ENCODE results near the gene RACK1.
"Not testable (repeated sequence)": the region's sequence is repeated elsewhere in the genome, so short reads cannot be mapped to it uniquely, and the experiment has no call there.

RACK1 gene

DNA sequence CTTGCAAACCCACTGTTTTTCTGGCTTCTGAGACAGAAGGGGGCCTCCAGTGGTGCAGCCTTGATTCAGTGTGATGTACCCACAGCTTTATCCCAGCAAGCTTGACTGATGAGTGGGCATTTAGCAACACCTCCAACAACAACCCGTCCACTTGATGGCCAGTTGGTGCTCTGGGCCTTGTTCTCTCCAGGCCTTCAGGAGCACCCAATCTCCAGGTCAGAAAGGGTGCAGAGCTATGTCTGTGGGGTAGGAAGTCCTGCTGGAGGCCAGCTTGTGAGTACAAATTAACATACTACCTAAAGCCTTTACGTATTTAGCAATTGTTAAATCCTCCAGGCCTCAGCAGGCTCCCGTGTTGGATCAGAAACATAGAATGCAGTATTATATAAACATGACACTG is 27.4 kb upstream of the RACK1 start:
- H3K4me1 ChIP-seq (ENCODE audit: insufficient read depth, low read length): no peaks in the 10 kb centered on the region
- no peak overlapping the region for H3K27ac ChIP-seq (ENCODE audit: low read depth, low read length)
- no peaks in the 10 kb centered on the region for H3K9me3 ChIP-seq (ENCODE audit: low read length)
- H3K27me3 ChIP-seq (ENCODE audit: control insufficient read depth in 1 of 2, insufficient read depth in 2 of 2, low read length in 2 of 2): no peaks in the 10 kb centered on the region
- H3K9ac ChIP-seq (ENCODE audit: low read length): no peak overlapping the region
- H3K36me3 ChIP-seq (ENCODE audit: insufficient read depth, low read length): no peaks in the 10 kb centered on the region
- no peak overlapping the region for H3K4me3 ChIP-seq (ENCODE audit: low read depth in 1 of 2, low read length in 2 of 2)

DNA sequence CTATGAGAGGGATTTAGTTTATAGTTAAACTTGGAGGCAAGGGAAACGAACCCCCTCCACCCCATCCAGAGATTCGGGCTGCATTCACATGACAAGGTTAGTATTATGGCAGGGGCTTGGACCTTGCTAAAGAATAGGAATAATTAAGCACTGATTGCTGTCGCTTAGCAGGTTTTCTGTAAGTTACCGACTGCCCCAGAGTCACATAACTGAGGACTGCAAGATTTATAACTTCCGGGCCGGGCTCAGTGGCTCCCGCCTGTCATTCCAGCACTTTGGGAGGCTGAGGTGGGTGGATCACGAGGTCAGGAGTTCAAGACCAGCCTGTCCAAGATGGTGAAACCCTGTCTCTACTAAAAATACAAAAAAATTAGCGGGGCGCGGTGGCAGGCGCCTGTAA is 24.2 kb upstream of the RACK1 start:
- not testable (repeated sequence) for H3K4me1 ChIP-seq (ENCODE audit: insufficient read depth, low read length); H3K36me3 ChIP-seq (ENCODE audit: insufficient read depth, low read length); H3K27ac ChIP-seq (ENCODE audit: low read depth, low read length); H3K27me3 ChIP-seq (ENCODE audit: control insufficient read depth in 1 of 2, insufficient read depth in 2 of 2, low read length in 2 of 2); H3K9me3 ChIP-seq (ENCODE audit: low read length); H3K4me3 ChIP-seq (ENCODE audit: low read depth in 1 of 2, low read length in 2 of 2); H3K9ac ChIP-seq (ENCODE audit: low read length)

DNA sequence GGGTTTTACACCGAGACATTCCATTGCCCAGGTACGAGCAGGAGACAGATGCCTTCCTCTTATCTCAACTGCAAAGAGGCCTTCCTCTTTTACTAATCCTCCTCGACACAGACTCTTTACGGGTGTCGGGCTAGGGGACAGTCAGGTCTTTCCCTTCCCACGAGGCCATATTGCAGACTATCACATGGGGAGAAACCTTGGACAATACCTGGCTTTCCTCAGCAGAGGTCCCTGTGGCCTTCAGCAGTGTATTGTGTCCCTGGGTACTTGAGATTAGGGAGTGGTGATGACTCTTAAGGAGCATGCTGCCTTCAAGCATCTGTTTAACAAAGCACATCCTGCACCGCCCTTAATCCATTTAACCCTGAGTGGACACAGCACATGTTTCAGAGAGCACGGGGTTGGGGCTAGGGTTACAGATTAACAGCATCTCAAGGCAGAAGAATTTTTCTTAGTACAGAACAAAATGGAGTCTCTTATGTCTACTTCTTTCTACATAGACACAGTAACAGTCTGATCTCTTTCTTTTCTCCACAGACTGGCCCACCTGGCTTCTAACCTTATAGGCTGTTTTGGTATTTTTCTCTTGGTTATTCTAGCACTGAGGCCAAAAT is 23.7 kb upstream of the RACK1 start:
- not testable (repeated sequence) for H3K4me3 ChIP-seq (ENCODE audit: low read depth in 1 of 2, low read length in 2 of 2); H3K4me1 ChIP-seq (ENCODE audit: insufficient read depth, low read length); H3K9me3 ChIP-seq (ENCODE audit: low read length); H3K27me3 ChIP-seq (ENCODE audit: control insufficient read depth in 1 of 2, insufficient read depth in 2 of 2, low read length in 2 of 2); H3K9ac ChIP-seq (ENCODE audit: low read length); H3K36me3 ChIP-seq (ENCODE audit: insufficient read depth, low read length); H3K27ac ChIP-seq (ENCODE audit: low read depth, low read length)

DNA sequence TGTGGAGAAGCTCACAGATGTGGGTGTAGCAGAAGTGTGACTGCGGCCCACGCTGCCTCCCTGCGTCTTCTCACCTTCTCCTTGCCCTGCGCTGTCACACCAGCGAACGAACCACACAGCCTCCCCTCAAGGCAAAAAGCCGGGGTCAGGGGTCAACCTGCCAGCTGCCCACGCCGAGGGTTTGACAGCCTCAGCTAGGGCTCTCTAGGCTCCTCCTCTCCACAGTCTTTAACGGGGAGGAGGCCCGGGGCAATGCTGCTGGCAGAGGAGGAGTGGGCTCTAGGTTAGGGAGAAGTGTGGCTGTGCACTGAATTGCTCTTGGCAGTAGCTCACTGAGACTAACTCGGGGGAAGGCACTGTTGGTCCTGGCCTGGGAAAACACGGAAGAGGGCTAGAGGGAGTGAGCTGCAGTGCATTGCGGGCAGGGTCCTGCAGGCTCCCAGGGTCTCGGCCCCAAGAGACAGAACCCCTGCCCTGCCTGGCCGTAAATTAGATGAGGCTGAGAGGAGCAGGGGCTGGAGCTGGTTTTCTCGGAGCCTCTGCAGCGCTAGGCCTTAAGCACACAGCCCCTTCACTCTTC is 21.5 kb upstream of the RACK1 start:
- Histone ChIP-seq H3K4me3 (ENCODE audit: low read depth in 1 of 2, low read length in 2 of 2) (no peak overlapping the region), H3K27ac (ENCODE audit: low read depth, low read length) (no peak overlapping the region), H3K36me3 (ENCODE audit: insufficient read depth, low read length) (peaks cover 7% of the 10 kb centered on the region), H3K27me3 (ENCODE audit: control insufficient read depth in 1 of 2, insufficient read depth in 2 of 2, low read length in 2 of 2) (no peaks in the 10 kb centered on the region), H3K4me1 (ENCODE audit: insufficient read depth, low read length) (peaks cover 7% of the 10 kb centered on the region), H3K9ac (ENCODE audit: low read length) (no peak overlapping the region), H3K9me3 (ENCODE audit: low read length) (no peaks in the 10 kb centered on the region)

DNA sequence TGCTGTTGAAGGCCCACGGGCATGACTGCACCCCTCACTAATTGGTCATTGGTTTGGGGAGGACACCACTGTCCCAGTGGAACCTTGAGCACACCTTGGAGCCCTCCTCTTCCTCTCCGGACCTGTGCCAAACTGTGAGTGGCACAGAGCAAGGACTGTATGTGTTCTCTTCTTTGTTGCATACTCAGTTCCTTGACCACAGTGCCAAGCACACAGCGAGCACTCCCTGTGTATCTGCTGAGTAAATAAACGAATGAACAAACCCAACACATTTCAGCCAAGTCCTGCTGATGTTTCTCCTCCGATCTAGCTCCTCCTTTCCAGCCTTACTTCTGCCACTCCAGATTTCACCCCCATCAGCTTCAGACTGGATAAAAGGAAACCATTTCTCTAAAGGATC is 19.9 kb upstream of the RACK1 start:
- Histone ChIP-seq H3K4me1 (ENCODE audit: insufficient read depth, low read length) (peaks cover 22% of the 10 kb centered on the region), H3K9ac (ENCODE audit: low read length) (no peak overlapping the region), H3K9me3 (ENCODE audit: low read length) (no peaks in the 10 kb centered on the region), H3K27me3 (ENCODE audit: control insufficient read depth in 1 of 2, insufficient read depth in 2 of 2, low read length in 2 of 2) (no peaks in the 10 kb centered on the region), H3K36me3 (ENCODE audit: insufficient read depth, low read length) (peaks cover 7% of the 10 kb centered on the region), H3K27ac (ENCODE audit: low read depth, low read length) (no peak overlapping the region), H3K4me3 (ENCODE audit: low read depth in 1 of 2, low read length in 2 of 2) (no peak overlapping the region)

DNA sequence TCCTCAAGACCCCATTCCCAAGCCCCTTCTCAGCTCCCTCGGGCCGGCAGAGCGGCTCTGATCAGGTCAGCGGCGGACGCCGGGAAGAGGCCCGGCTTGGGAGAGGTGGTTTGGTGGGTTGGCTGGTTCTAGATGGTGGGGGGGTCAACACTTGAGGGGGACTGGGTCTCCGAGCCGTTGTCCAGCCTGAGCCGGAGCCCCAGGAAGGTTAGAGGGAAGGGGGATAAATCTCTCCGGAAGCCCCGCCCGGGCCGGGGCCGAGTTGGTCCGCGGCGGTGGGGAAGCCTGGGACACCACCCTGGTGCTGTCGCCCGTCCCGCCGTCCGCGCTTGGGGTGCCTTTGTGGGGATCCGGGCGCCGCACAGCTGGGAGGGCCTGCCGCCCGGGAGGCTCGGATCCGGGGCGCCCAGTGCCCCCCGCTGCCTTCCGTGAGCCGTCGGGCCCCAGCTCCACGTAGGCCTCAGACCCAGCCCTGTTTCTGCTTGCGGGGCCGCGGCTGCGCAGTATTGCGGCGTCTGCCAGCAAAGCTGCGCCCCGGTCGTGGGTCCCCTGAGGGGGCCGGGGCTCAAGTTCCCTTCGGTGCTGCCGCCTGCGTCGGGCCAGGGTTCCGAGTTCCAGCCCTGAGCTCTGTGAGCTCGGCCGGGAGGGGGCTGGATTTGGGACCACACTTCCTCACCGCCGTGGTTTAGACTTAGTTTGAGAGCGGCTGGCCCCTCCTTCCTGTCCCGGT is 17.8 kb upstream of the RACK1 start:
- H3K27ac ChIP-seq (ENCODE audit: low read depth, low read length): peak overlapping the region; percentile 99
- H3K36me3 ChIP-seq (ENCODE audit: insufficient read depth, low read length): peaks cover 7% of the 10 kb centered on the region
- H3K4me1 ChIP-seq (ENCODE audit: insufficient read depth, low read length): peaks cover 31% of the 10 kb centered on the region
- no peaks in the 10 kb centered on the region for H3K27me3 ChIP-seq (ENCODE audit: control insufficient read depth in 1 of 2, insufficient read depth in 2 of 2, low read length in 2 of 2)
- H3K4me3 ChIP-seq (ENCODE audit: low read depth in 1 of 2, low read length in 2 of 2): peak overlapping the region; percentile 98 to 99
- H3K9me3 ChIP-seq (ENCODE audit: low read length): no peaks in the 10 kb centered on the region
- peak overlapping the region; percentile 96 for H3K9ac ChIP-seq (ENCODE audit: low read length)

DNA sequence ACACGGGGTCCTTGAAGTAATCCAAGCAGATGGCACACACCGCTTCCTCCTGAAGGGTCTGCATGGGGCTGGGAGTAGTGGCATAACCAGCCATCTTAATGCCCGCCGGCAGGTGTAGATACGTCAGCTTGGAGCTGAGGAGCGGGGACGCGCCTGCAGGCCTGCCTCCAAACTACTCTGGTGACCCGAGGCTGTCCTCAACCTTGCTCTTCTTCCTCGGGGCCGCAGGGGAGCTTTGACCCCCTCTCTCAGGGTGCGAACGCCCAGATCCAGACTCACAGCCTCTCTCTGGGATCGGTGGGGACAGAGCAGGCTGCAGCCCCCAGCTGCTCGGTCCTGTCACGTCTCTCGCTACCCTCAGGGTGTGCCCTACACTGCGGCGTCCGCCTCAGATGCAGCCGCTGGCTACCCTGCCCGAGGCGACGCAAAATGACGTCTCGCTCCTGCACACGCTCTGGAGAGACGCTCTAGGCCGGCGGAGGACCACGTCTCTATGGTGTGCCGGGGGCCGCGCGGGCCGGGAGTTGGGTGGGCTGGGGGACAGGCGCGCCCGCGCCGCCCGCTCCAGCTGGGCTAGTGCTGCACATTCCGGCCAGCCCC is 17.1 kb upstream of the RACK1 start, which contains the start of gene TRIM52:
TSS of gene TRIM52 (minus strand) at position 424 of the 600 bp plus-strand sequence. CDS start at position 94, 330 bp downstream.
- Histone ChIP-seq H3K4me1 (ENCODE audit: insufficient read depth, low read length) (peaks cover 32% of the 10 kb centered on the region), H3K36me3 (ENCODE audit: insufficient read depth, low read length) (peaks cover 10% of the 10 kb centered on the region), H3K9ac (ENCODE audit: low read length) (peak within 1 kb of the TSS; percentile 96), H3K27ac (ENCODE audit: low read depth, low read length) (peak within 1 kb of the TSS; percentile 99), H3K27me3 (ENCODE audit: control insufficient read depth in 1 of 2, insufficient read depth in 2 of 2, low read length in 2 of 2) (no peaks in the 10 kb centered on the region), H3K9me3 (ENCODE audit: low read length) (no peaks in the 10 kb centered on the region), H3K4me3 (ENCODE audit: low read depth in 1 of 2, low read length in 2 of 2) (peak within 1 kb of the TSS; percentile 98 to 99)

DNA sequence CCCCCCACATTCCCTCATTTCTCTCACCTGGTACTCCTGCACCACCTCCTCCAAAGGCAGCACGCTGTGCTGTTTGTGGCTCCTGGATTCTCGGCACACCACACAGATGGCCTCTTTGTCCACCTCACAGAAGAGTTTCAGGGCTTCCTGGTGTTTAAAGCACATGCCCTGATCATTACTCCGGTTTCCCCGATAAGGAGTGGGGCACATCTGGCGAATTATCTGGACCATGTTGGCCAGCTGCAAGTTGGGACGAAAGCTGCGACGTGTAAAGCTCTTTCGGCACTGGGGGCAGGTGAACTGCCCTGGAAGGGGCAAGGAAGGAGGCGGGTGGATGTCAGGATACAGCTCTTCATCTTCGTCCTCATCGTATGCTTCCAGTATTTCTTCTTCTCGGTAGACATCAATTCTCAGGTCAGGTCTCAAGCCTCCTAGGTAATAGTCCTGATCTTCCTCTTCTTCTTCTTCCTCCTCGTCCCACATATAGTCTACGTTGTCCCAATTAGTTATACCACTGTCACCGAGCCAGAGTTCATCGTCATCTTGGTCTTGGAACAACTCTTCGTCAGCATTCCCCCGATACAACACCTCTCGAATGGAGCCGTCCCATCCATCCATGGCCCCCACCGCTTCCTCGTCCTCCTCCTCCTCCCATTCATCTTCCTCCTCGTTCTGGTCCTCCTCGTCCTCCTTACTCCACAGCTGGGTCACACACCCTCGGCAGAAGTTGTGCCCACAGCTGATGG is 16.4 kb upstream of the RACK1 start:
- Histone ChIP-seq H3K9me3 (ENCODE audit: low read length) (no peaks in the 10 kb centered on the region), H3K4me3 (ENCODE audit: low read depth in 1 of 2, low read length in 2 of 2) (peak overlapping the region; percentile 98 to 99), H3K4me1 (ENCODE audit: insufficient read depth, low read length) (peaks cover 32% of the 10 kb centered on the region), H3K27ac (ENCODE audit: low read depth, low read length) (peak overlapping the region; percentile 99), H3K9ac (ENCODE audit: low read length) (peak overlapping the region; percentile 96), H3K27me3 (ENCODE audit: control insufficient read depth in 1 of 2, insufficient read depth in 2 of 2, low read length in 2 of 2) (no peaks in the 10 kb centered on the region), H3K36me3 (ENCODE audit: insufficient read depth, low read length) (peaks cover 11% of the 10 kb centered on the region)

DNA sequence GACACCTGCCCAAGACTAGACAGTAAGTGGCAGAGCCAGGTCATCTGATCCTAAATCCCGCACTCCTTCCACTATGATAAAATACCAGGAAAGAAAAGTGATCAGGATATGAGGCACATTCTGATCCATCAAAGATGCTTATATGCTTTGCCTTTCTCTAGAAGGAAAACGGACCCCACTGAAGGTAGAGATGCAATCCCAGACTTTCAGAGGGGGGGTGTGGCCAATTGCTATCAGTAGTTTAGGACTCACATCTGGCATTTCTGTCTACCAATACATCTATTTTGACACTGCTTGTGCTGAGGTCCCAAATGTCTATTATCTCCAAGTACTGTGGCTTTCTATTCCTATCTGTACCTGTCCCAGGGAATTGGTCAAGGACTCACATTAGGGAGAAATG is 15.6 kb upstream of the RACK1 start:
- Histone ChIP-seq H3K4me1 (ENCODE audit: insufficient read depth, low read length) (peaks cover 32% of the 10 kb centered on the region), H3K27ac (ENCODE audit: low read depth, low read length) (no peak overlapping the region), H3K4me3 (ENCODE audit: low read depth in 1 of 2, low read length in 2 of 2) (peak overlapping the region; percentile 98 to 99), H3K9me3 (ENCODE audit: low read length) (no peaks in the 10 kb centered on the region), H3K27me3 (ENCODE audit: control insufficient read depth in 1 of 2, insufficient read depth in 2 of 2, low read length in 2 of 2) (no peaks in the 10 kb centered on the region), H3K36me3 (ENCODE audit: insufficient read depth, low read length) (peaks cover 17% of the 10 kb centered on the region), H3K9ac (ENCODE audit: low read length) (peak overlapping the region; percentile 96)

DNA sequence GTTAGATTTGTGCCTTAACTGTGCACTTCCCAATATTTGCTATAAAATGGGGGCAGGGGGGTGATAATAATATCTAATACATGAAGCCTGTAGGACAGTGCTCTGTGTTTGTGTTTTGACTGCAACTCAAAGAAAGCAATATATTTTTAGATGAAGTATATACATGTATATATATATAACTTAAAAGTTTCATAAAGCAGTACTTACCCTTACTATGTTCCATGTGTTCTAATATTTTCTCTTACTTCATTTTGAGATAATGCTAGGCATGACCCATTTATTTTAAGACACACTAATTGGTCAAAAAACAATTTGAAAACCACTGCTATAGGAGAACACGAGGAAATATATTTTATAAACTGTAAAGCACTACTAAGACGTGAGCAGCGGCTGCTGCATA is 14.9 kb upstream of the RACK1 start:
- H3K27ac ChIP-seq (ENCODE audit: low read depth, low read length): no peak overlapping the region
- H3K36me3 ChIP-seq (ENCODE audit: insufficient read depth, low read length): peaks cover 14% of the 10 kb centered on the region
- H3K9ac ChIP-seq (ENCODE audit: low read length): peak overlapping the region; percentile 96
- no peaks in the 10 kb centered on the region for H3K9me3 ChIP-seq (ENCODE audit: low read length)
- no peaks in the 10 kb centered on the region for H3K27me3 ChIP-seq (ENCODE audit: control insufficient read depth in 1 of 2, insufficient read depth in 2 of 2, low read length in 2 of 2)
- H3K4me3 ChIP-seq (ENCODE audit: low read depth in 1 of 2, low read length in 2 of 2): peak overlapping the region in 1 of 2 donors; percentile 98
- peaks cover 32% of the 10 kb centered on the region for H3K4me1 ChIP-seq (ENCODE audit: insufficient read depth, low read length)
